Stimulated activated naive CD4-positive, alpha-beta T cell (primary cell): Measurements from ENCODE around the gene ADGRL3.

Experiments
- DNase-seq, 6 experiments: peaks; one replicate each; lab custom pipeline; 2025; lab: John Stamatoyannopoulos, UW

ADGRL3 gene

DNA sequence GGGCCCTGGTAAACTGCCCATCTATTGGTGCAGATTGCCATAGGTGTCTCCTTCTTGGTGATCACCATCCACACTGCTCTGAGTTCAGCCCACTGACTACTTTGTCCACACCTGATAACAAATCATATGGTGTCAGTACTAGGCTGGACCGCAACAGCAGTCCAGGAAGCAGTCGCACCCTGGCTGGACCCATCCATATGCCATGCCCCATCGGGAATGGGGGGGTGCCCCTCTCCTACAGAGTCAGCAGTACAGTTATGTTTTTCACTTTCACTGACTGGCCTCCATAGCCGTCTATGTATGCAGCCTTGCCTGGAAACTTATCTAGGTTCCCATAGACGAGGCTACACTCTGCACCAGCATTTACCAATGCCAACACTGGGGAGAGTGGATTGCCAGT lies 226.1 kb downstream of the ADGRL3 start:
- DNase-seq: no peak

DNA sequence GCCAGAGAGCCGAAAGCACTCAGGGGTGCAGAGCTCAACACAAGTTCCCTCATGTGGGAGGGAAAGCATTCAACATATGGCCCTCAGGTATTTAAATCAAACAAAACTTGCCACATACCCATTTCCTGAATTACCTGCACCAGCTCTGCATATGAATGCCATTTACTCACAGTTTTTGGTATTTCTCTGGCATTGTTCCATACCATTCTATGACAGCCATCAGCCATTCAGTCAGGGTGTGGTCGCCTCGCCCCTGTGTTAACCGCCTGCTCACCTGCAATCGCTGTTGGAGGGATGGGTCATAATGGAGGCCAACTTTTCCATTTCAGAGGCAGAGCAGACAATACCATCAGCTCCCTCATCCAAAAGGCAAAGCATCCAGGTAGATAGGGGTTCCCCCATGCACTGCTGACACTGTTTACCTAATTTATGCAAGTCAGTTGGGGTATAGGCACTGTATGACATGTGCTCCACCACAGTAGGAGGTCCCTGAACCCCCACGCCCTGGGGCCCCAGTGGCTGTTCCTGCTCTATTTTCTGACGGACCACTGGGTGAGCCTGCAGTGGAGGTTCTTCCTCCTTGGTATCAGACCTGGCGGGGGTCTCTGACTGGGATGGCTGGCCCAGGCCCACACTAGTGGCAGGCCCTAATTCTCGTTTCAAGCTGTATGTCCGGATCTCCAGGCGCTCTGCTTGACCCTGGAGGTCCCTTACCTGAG lies 227.1 kb downstream of the ADGRL3 start:
- DNase-seq: no peak

DNA sequence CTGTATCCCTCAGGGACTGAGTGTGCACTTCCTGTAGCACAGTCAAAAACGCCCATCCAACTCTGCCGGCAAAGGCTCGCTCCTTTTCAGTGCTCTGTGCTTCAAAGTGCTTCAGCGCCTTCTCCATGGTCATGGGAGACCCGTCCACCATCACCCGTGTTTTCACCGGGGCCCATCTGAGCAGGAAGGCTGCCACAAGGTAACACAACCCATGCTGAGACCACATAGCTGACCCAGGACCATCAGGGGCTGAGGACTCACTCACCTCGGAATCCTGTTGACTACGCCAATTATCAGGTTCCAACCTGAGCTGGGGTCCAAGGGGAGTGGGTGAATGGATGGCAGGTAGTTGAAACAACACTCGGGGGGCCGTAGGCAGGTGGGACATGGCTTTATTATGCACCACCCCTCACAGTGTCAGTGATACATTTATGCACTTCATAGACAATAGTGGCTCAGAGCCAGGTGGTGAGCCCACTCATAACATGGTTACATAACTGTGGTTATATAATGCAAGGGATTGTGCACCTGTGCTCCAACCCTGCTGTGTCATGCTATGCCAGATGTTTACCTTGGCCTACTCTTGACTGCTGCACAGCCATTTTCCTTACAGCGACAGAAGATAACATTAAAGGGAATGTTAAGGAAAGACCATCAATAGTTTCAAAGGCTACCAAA lies 227.8 kb downstream of the ADGRL3 start:
- DNase-seq: no peak

DNA sequence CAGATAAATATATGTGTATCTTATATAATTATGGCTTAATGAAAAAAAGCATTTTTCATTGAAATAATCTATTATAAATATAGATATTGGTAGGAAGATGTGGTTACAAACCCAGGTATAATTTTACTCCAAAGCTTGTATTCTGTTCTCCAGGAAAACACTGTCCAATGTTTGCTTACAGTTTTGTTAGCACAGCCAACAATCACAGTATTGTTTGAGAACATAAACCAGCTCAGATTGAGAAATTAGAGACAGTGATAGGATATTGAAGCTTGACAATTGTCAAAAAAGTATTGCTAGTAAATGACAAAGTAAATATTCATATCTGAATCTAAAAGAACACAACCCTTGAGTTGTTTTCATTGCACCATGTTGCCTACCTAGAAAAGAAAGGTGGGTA lies 228.8 kb downstream of the ADGRL3 start:
- DNase-seq: no peak

DNA sequence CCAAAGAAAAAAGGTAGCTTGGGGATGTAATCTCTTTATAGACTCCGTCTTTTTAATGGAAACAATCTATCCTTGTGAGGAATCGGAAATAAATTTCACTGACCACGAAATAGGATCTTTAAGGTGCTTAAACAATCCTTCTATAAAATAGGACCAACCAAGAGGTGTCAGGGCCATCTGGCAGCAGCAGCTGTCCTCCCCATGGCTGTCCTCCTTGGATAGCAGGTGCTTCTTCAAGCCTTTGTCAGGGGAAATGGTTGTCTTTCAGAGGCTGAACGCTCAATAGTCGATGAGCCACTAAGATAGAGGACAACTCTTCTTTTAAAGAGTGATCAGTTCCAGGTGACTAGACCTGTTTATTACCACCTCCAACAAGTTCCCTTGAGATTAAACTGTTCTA lies 231.0 kb downstream of the ADGRL3 start:
- no peak for DNase-seq

DNA sequence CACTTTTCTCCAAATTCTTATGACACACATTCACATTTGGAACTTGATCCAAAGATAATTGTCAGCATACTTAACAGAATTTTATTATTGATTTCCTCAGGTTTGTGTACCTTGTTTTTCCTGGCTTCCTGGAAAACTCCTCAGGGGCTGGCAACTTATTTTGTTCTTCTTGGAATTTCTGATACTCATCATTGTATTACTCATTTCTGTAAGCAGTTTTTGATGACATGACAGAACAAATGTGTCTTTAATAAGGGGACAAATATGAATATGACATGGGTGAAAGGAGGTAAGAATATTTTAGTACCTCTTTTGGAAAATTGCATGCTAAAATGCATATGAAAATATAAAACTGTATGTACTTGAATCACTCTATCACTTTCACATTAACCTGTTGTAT lies 237.8 kb downstream of the ADGRL3 start:
- no peak for DNase-seq

- DNase-seq: no peak
Observed at GRCh38 chr4:61440321-61440720, 240.2 kb downstream of the ADGRL3 start.

GRCh38 chr4:61442936-61443335 lies 242.8 kb downstream of the ADGRL3 start:
- no peak for DNase-seq

- no peak for DNase-seq
Observed at GRCh38 chr4:61443813-61444510, 243.8 kb downstream of the ADGRL3 start.

- no peak for DNase-seq
Observed at GRCh38 chr4:61445374-61446063, 245.4 kb downstream of the ADGRL3 start.

GRCh38 chr4:61446941-61447340 lies 246.8 kb downstream of the ADGRL3 start:
- DNase-seq: no peak

DNA sequence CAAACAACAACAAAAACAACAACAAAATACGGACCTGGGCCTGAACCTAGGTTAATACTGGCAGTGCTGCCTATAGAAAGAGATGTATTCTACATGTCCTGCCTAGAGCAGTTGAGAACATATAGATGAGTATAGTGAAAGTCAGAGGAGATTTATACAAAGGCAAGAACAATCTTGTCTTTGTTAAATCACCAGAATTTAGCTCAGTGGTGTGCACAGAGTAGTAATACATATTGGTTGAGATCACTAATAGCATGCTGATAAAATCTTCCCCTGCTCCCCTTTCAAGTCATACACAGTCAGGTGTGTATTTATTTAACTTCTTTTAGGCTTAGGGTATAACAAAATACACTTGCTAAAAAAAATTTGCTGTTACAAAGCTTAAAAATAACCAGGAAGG lies 247.8 kb downstream of the ADGRL3 start:
- DNase-seq: no peak

DNA sequence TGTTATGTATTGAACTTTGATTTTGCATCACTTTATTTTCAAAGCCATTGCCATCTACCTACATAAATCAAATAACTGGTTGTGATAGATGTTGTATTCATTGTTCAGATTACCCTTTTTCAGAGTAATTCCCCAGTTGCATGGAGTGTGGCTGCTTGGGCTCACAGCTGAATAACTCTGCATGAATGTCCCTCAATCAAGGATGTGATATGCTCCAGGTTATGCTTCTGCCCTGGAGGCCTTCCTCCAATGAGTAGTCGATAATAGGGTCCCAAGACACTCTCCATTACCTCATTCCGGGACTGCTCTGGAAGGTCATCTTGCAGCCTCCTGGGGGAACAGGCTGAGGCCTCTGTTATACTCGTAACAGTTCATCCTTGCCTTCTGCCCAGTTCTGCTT lies 251.8 kb downstream of the ADGRL3 start:
- DNase-seq: no peak

DNA sequence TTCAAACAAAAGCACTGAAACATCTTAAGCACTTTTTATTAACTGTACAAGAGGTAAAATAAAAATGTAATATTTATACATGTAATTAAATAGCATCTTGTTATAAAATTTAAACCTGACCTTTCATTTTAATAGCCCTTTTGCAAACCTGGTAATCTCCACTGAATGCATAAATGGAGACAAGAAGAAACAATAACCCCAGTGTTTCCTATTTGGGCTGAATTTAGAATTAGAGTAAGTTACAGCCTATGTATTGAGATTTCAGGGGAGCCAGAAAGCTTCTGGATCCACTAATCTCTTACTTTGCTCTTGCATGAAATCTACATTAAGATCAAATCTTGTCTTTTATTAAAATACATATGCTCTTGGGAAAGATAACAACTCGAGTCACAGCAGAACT lies 261.8 kb downstream of the ADGRL3 start:
- no peak for DNase-seq

DNA sequence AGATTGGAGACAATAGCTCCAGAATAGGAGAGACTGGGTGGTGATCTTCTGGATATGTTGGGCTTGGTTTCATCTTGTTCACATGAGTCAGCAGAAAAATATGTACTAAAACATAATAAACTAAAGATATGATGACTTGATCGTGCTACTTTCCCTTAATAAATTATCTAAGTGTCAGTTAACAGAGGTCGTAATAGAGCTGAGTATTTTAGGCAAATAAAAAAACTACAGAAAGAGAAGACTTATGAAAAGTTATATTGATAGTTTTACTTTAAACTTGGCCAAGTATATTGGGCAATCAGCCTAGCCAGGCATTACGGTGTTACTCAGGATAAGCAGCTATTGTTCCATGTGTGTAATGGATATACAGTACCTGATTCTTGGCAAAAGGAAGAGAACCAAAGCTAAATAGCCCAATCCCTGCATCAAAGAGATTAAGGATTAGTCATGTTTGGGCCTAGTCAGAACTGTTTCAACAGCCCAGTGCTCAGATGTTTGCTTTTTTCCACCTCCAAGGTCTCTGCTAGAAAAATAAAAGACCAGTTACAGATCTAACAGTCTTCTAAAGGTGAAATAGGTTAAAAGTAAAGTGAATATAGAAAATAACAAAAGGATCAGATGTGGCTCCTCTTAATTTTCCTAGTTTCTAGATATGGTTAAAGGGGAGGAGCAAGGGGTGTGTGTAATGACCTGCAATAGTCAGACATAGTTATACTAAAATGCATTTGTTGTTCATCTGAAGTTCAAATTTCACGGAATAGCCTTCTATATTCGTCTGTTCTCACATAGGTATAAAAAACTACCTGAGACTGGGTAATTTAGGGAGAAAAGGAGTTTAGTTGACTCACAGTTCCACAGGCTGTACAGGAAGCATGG lies 262.6 kb downstream of the ADGRL3 start:
- no peak for DNase-seq

DNA sequence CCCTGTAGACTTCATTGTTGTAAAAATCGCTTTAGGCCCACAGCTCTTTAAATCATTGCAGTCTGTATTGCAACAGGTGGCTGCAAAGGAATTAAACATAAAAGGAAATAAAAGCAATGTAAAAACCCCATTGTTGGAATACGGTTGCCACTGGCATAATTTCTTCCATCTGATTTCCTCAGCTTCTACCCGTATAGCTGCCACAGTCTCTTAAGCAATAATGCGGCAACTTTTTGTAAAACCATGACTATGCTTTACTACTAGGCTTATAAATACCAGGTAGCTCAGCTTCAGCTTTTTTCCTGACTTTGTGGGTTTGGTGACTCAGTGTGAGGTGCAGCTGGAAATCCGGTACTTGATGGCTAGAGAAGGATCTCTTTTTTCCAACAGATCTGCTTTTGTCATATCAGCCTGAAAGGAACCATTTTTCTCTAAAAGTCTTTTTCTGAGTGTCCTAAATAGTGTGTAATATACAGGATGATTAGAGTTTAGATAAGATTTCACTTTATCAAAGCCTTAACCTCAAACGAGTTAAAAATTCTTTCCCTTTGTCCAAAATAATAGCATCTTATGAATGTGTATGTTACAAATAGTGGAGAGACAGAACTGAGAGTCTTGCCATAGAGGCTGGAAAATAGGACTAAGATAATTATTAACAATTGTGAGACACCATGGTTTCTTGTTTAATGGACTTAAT lies 268.0 kb downstream of the ADGRL3 start:
- no peak for DNase-seq

DNA sequence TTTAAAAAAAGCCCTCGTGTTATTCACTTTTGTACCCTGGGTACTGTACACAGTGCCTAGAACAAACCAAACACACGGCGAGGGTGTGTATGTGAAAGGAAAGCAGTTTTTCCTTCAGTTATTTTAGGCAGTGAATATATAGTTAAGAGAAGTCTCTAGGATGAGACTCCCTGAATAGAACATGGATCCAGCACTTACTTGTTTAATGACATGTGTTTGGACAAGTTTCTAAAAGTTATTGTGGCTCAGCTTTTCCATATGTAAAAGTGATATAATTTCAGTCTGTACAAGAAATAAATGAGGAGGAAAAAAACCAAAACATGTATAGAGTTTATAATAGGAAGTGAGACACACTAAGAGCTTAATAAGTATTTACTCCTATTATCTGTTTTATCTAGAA lies 273.2 kb downstream of the ADGRL3 start:
- DNase-seq: no peak

DNA sequence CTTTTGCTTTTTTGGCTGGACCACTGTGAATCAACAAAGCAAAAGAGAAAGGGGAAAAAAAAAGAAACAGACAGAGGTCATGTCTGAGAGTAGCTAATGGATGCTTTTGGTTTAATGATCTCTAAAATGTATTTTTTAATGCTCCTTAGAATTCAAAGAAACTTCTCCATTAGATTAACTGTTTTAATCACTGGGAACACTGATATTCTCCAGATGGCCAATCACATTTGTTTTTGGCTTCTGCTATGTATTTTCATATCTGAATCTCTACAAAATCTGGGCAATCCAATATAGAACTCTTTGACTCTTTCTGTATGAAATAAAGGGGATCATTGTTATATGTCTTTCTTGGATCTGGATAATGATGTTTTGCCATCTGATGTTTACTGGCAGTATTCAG lies 278.2 kb downstream of the ADGRL3 start:
- DNase-seq: no peak

GRCh38 chr4:61485056-61485455 lies 284.9 kb downstream of the ADGRL3 start:
- no peak for DNase-seq

DNA sequence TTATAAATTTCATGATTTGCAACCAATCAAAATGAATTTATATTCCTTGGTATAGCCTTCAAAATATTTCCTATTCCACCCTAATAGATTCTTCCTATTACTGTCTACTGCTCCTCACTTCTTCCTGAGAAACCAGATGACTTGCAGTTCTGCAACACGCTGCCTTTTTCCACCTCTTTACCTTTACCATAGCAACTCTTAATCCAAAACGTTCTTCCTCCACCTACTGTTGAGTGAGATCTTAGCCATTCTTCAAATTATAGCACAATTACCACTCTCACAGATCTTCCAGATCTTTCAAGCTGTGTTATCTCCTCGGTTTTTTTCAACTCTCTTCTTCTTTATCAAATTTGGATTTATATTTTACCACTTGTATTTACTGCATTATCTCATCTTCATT lies 289.8 kb downstream of the ADGRL3 start:
- DNase-seq: no peak

DNA sequence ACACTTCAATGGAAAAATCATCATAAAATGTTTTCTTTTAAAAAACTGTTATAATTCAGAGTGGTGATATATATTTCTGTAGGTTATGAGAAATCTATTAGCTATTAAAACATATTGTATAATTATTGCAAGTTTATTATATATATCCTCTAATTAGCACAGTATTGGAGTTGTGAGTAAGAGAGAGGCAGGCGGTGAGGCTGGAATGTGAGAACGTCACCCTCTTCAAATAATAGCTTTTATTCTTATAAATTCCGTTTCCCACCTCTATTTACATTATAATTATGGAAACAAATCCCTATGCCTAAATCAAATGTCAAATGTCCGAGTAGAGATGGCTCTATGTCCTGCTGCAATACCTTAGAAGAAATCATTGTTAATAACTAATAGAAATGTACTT lies 292.9 kb downstream of the ADGRL3 start:
- no peak for DNase-seq
